NCI-H2171 treated with DMSO at 0.1 percent for 48 hours (cell line): ENCODE measurements around the gene DFFB.

ENCODE experiments used
- DNase-seq: peaks from one replicate; lab custom pipeline; 2025; lab: John Stamatoyannopoulos, UW

DFFB gene

GRCh38 chr1:3925762-3926161 is 68.5 kb downstream of the DFFB start:
- DNase-seq, result no peak

GRCh38 chr1:3926956-3927355 is 69.7 kb downstream of the DFFB start:
- no peak for DNase-seq

- DNase-seq, result peak; percentile 90
These were observed 71.3 kb downstream of the DFFB start for GRCh38 chr1:3928586-3928985.

- DNase-seq, result no peak
These were observed 71.8 kb downstream of the DFFB start for GRCh38 chr1:3929126-3929525.

- no peak for DNase-seq
These were observed 73.2 kb downstream of the DFFB start for GRCh38 chr1:3930301-3931006.

GRCh38 chr1:3931007-3931912 is 74.0 kb downstream of the DFFB start:
- no peak for DNase-seq

GRCh38 chr1:3932156-3932919 is 75.1 kb downstream of the DFFB start:
- no peak for DNase-seq
